ENCODE results near the gene HOXA3. TPM values are rescaled to one million over a fixed set of nuclear protein-coding genes. Genes with fewer than 3 reads are reported as not detected.
A peak's percentile ranks its signal among the peaks of the same experiment; 100 is the strongest.

The HOXA3 gene
- 4.5 and 13.8 TPM in 2 replicates for total RNA-seq (2014; rRNA removed)
- percentile 76 among the genes with signal in this experiment for Bru-seq, nascent RNA
- percentile 57 among the genes with signal in this experiment for BruChase-seq, experiment 1, labeled RNA remaining after a 6-hour chase
- BruChase-seq, experiment 2, labeled RNA remaining after a 2-hour chase = percentile 66 among the genes with signal in this experiment
- long read RNA-seq, partial matches to known transcripts = 5 of 7 reads
- long read RNA-seq, other reads (novel, unspliced or antisense) = 2 of 7 reads

GRCh38 chr7:27151931-27152815 is at the start of gene HOXA3:
Gene HOXA3, minus strand, starts transcription at chr7:27152583. Its CDS starts 41,943 bp downstream, at chr7:27110640.
- Histone ChIP-seq H3K27me3 (ENCODE audit: low read length) (no peaks in the 10 kb centered on the region), H2AFZ (ENCODE audit: low read length) (peak within 1 kb of the TSS; percentile 74), H3K27ac (ENCODE audit: low read length) (peak within 1 kb of the TSS; percentile 84), H3K4me3 (ENCODE audit: low read length) (peak within 1 kb of the TSS; percentile 78), H3K4me1 (ENCODE audit: insufficient read depth, low read length) (peaks cover 33% of the 10 kb centered on the region), H4K20me1 (ENCODE audit: low read length) (no peaks in the 10 kb centered on the region), H3K9ac (ENCODE audit: low read length) (peak within 1 kb of the TSS; percentile 73), H3F3A (ENCODE audit: low read length, unreplicated experiment) (no peaks in the 10 kb centered on the region), H3K9me3 (ENCODE audit: low read length) (no peaks in the 10 kb centered on the region), H3K9me2 (replicated peaks; ENCODE audit: low read length) (no peaks in the 10 kb centered on the region), H3K4me2 (ENCODE audit: low read length) (peak within 1 kb of the TSS; percentile 92), H3K79me2 (ENCODE audit: low read length) (peaks cover 58% of the 10 kb centered on the region), H3K36me3 (ENCODE audit: low read depth, low read length) (no peaks in the 10 kb centered on the region)
- ATAC-seq = peak; percentile 4
- intact Hi-C loops (cut with micrococcal nuclease) = loop anchor here (1.0 to 2.0 kb wide), 2 partner anchors 53 to 297 kb away; no protein-coding TSS in a partner anchor
- BruUV-seq (replicated peaks) = TSS peak; percentile 35
- DNase-seq = peak; percentile 72
- ChIA-PET POLR2A (ENCODE audit: unreplicated experiment) (interaction anchor here (0.5 to 1.2 kb wide), 6 partner anchors 9 to 603 kb away, joined by 3 to 12 read pairs (median 3); no protein-coding TSS in a partner anchor), CTCF (interaction anchor here (0.5 to 1.6 kb wide), 3 partner anchors 9 to 769 kb away, joined by 3 to 12 read pairs (median 7); no protein-coding TSS in a partner anchor)
- TF ChIP-seq EZH2phosphoT487 (IDR thresholded peaks at IDR 0.05; ENCODE audit: borderline replicate concordance, low read length) (no peak), CTCF (conservative IDR thresholded peaks at IDR 0.05; ENCODE audit: low read depth, low read length) (no peak), EZH2 (IDR thresholded peaks at IDR 0.05; ENCODE audit: low read length, unreplicated experiment) (no peak)

- Histone ChIP-seq H3K4me3 (ENCODE audit: low read length) (peak overlapping the region; percentile 75), H2AFZ (ENCODE audit: low read length) (peak overlapping the region; percentile 77; the same call in 1 of the 2 replicates), H3K9me3 (ENCODE audit: low read length) (no peaks in the 10 kb centered on the region), H3K79me2 (ENCODE audit: low read length) (peaks cover 95% of the 10 kb centered on the region), H3F3A (ENCODE audit: low read length, unreplicated experiment) (no peaks in the 10 kb centered on the region), H3K9ac (ENCODE audit: low read length) (peak overlapping the region; percentile 91), H4K20me1 (ENCODE audit: low read length) (peaks cover 9% of the 10 kb centered on the region; the same call in 1 of the 2 replicates), H3K4me1 (ENCODE audit: insufficient read depth, low read length) (peaks cover 30% of the 10 kb centered on the region), H3K27ac (ENCODE audit: low read length) (peak overlapping the region; percentile 92), H3K9me2 (replicated peaks; ENCODE audit: low read length) (no peaks in the 10 kb centered on the region), H3K4me2 (ENCODE audit: low read length) (peak overlapping the region; percentile 94), H3K27me3 (ENCODE audit: low read length) (no peaks in the 10 kb centered on the region), H3K36me3 (ENCODE audit: low read depth, low read length) (0 out of 2 replicates have a peak, but pooled peaks cover 6% of the 10 kb centered on the region)
- peak; percentile 40 for DNase-seq
- intact Hi-C loops (cut with micrococcal nuclease) = loop anchor here (5.0 kb wide), 1 partner anchor 34 kb away; the partner anchor contains the start of gene HOXA9
- ChIA-PET POLR2A (ENCODE audit: unreplicated experiment) (interaction anchor here (0.9 kb wide), 1 partner anchor 539 kb away, joined by 3 read pairs; no protein-coding TSS in a partner anchor), CTCF (interaction anchor here (2.2 kb wide), 1 partner anchor 404 kb away, joined by 29 read pairs; no protein-coding TSS in a partner anchor)
- TF ChIP-seq EZH2 (IDR thresholded peaks at IDR 0.05; ENCODE audit: low read length, unreplicated experiment) (no peak), CTCF (conservative IDR thresholded peaks at IDR 0.05; ENCODE audit: low read depth, low read length) (no peak), EZH2phosphoT487 (IDR thresholded peaks at IDR 0.05; ENCODE audit: borderline replicate concordance, low read length) (no peak)
- BruUV-seq (replicated peaks) = no TSS peak
- ATAC-seq = peak; percentile 1; the same call in 1 of the 2 replicates
Measured at GRCh38 chr7:27201580-27202017, 49.2 kb upstream of the HOXA3 start.

Data from PC-3 (cell line).